Measurements from ENCODE around the gene MORC3.
A peak's percentile ranks its signal among the peaks of the same experiment; 100 is the strongest.
"Not testable (repeated sequence)": the region's sequence is repeated elsewhere in the genome, so short reads cannot be mapped to it uniquely, and the experiment has no call there.

MORC3 gene

GRCh38 chr21:36325373-36326010 lies 5.5 kb downstream of the MORC3 start:
- no peak for DNase-seq (ENCODE audit: low spot score)

GRCh38 chr21:36330904-36331303 lies 10.9 kb downstream of the MORC3 start:
- peak; percentile 53 for DNase-seq (ENCODE audit: low spot score)

- no peak for DNase-seq (ENCODE audit: low spot score)
Observed at GRCh38 chr21:36337099-36337509, 17.1 kb downstream of the MORC3 start.

DNA sequence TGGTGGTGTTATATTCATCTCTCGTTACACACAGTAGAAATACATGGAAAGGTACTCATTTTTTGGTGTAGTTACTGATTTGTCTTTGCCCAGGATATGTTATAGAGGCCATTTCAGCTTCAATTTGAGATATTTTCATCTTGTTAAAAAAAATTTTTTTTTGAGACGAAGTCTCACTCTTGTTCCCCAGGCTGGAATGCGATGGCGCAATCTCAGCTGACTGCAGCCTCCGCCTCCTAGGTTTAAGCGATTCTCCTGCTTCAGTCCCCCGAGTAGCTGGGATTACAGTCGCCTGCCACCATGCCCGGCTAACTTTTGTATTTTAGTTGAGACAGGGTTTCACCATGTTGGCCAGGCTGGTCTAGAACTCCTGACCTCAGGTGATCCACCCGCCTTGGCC lies 19.0 kb downstream of the MORC3 start:
- DNase-seq (ENCODE audit: low spot score) = no peak

DNA sequence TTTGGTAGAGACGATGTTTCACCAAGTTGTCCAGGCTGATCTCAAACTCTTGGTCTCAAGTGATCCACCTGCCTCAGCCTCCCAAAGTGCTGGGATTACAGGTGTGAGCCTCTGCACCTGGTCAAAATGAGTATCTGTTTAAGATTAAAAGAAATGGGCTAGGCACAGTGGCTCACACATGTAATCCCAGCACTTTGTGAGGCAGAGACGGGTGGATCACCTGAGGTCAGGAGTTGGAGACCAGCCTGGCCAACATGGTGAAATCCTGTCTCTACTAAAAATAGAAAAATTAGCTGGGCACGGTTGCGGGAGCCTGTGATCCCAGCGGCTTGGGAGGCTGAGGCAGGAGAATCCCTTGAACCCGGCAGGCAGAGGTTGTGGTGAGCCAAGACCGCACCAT lies 22.6 kb downstream of the MORC3 start:
- DNase-seq (ENCODE audit: low spot score) = not testable (repeated sequence)

GRCh38 chr21:36344931-36345330 lies 24.9 kb downstream of the MORC3 start:
- DNase-seq (ENCODE audit: low spot score) = no peak

GRCh38 chr21:36347278-36347961 lies 27.4 kb downstream of the MORC3 start:
- DNase-seq (ENCODE audit: low spot score) = no peak

- no peak for DNase-seq (ENCODE audit: low spot score)
Observed at GRCh38 chr21:36347962-36348328, 27.9 kb downstream of the MORC3 start.

DNA sequence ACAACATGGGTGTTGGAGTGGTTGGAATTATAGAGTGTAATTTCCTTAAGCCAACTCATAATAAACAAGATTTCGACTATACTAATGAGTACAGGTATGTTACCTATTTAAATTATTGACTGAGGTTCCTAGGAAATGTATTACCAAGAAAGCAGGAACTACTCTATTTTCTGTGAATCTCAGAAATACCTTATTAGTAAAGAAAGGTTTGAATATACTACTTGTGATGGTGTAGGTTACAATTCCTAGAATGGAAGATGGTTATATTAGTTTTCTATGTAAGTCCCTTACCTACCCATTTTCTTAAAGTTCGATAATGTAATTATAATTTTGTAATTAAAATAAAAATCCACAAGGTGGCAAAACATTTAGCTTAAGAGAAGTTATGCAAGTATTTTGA lies 29.3 kb downstream of the MORC3 start:
- DNase-seq (ENCODE audit: low spot score) = no peak

DNA sequence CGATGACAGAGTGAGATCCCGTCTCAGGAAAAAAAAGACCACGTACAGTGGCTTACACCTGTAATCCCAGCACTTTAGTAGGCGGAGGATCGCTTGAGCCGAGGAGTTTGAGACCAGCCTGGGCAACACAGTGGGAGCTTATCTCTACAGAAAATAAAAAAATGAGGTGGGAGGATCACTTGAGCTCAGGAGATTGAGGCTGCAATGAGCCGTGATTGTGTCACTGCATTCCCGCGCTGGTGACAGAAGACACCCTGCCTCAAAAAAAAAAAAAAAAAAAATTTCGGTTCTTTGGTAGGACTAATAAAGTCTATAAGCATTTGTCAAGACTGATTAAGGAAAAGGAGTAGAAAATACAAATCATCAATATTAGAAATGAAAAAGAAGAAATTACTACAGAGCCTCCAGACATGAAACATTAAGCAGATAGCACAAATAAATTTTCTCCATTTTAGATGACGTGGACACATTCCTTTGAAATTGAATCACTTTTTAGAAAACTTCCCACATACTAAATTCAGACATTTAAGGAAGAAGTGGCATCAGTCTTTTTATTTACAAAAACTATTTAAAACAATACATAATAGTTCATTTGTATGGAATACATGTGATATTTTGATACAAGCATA lies 30.4 kb downstream of the MORC3 start:
- DNase-seq (ENCODE audit: low spot score) = no peak

- DNase-seq (ENCODE audit: low spot score) = no peak
Observed at GRCh38 chr21:36354918-36355680, 35.1 kb downstream of the MORC3 start.

DNA sequence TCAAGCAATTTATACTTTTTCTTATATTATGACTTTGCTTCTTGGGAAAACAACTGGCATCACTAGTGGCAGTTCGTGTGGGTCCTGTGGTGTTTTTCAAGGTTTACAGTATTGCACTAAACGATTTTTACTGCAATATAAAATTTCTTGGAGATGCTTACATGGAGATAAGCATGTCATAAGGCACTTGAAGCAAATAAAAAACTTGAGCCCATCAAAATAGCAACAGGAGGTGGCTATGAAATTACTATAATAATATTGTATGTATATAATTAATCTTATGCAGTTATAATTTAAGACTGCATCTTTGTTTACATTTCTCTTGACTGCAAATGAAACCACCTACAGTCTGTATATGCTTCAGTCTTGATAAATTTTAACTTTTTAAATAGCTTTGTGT lies 35.9 kb downstream of the MORC3 start:
- no peak for DNase-seq (ENCODE audit: low spot score)

- DNase-seq (ENCODE audit: low spot score) = no peak
Observed at GRCh38 chr21:36359185-36359584, 39.2 kb downstream of the MORC3 start.

DNA sequence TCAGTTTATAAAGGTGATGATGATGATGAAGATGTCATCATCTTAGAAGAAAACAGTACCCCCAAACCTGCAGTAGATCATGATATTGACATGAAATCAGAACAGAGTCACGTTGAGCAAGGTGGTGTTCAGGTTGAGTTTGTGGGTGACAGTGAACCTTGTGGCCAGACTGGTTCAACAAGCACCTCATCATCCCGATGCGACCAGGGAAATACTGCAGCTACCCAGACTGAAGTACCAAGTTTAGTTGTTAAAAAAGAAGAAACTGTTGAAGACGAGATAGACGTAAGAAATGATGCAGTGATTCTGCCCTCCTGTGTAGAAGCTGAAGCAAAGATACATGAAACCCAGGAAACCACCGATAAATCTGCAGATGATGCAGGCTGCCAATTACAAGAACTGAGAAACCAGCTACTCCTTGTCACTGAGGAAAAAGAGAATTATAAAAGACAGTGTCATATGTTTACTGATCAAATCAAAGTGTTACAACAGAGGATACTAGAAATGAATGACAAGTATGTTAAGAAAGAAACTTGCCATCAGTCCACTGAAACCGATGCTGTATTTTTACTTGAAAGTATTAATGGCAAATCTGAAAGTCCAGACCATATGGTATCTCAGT lies 49.2 kb downstream of the MORC3 start:
- DNase-seq (ENCODE audit: low spot score) = no peak

DNA sequence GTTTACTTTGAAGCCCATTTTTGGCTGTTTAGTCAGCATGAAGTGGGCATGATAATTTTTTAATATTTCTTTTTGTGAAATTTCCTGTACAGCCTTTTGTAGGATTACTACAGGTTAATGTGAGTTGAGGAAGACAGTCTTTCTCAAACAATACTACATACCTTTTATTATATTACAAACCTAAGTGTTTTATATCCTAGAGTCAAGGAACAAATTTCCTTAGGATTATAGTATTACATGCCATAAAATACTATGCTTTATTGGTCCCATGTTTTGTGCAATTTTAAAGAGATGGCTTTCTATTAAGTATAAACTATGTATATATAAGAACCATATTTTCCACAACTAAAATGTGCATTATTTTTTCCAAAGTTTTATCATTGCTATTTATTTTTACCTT lies 56.0 kb downstream of the MORC3 start:
- DNase-seq (ENCODE audit: low spot score) = no peak

DNA sequence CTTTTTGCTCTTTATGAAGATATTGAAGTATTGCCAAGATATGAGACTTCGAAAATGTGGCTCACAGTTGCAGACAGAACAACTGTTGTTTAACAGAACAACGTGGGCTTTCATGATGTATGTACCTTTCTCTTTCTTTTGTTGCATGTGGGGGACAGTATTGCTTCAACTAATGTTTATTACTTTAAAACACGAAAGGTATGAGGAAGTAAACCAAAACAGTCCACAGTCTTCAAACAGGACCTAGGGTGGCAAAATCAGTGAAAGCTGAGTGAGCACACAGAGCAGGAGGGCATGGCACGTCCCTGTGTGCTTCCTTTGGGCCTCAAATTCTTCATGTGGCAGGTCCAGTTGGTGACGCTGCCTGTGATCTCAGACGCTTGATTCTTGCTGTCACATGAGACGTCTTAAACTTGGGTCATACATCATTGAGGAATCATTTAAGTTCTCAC lies 57.4 kb downstream of the MORC3 start:
- no peak for DNase-seq (ENCODE audit: low spot score)

- DNase-seq (ENCODE audit: low spot score) = no peak
Observed at GRCh38 chr21:36379251-36379650, 59.3 kb downstream of the MORC3 start.

DNA sequence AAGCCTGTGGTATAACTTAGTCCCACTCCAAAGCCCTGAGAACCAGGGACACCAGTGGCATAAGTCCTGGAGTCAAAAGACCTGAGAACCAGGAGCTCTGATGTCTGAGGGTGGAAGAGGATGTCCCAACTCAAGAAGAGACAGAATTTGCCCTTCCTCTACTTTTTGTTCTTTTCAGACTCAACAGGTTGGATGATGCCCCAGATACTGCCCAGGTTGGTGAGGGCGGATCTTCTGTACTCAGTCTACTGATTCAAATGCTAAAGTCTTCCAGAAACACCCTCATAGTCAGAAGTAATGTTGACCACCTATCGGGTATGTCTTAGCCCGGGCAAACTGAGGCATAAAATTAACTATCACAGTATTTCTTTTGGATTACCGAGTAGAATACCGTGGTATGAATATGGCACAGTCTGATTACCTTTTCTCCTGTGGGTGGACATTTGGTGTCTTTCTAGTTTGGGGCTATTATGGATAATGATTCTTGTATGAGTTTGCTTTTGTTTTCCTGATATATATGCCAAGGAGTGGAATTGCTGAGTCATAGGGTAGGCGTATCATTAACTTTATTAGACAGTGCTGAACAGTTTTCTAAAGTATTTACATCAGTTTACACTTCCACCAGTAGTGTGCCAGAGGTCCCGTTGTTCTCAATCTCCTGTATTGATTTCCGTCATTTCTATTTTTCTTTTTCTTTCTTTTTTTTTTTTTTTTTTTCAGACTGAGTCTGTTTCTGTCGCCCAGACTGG lies 62.0 kb downstream of the MORC3 start:
- DNase-seq (ENCODE audit: low spot score) = no peak

- DNase-seq (ENCODE audit: low spot score) = not testable (repeated sequence)
Observed at GRCh38 chr21:36382722-36383121, 62.7 kb downstream of the MORC3 start.

GRCh38 chr21:36384885-36385232 lies 64.9 kb downstream of the MORC3 start:
- DNase-seq (ENCODE audit: low spot score) = no peak

DNA sequence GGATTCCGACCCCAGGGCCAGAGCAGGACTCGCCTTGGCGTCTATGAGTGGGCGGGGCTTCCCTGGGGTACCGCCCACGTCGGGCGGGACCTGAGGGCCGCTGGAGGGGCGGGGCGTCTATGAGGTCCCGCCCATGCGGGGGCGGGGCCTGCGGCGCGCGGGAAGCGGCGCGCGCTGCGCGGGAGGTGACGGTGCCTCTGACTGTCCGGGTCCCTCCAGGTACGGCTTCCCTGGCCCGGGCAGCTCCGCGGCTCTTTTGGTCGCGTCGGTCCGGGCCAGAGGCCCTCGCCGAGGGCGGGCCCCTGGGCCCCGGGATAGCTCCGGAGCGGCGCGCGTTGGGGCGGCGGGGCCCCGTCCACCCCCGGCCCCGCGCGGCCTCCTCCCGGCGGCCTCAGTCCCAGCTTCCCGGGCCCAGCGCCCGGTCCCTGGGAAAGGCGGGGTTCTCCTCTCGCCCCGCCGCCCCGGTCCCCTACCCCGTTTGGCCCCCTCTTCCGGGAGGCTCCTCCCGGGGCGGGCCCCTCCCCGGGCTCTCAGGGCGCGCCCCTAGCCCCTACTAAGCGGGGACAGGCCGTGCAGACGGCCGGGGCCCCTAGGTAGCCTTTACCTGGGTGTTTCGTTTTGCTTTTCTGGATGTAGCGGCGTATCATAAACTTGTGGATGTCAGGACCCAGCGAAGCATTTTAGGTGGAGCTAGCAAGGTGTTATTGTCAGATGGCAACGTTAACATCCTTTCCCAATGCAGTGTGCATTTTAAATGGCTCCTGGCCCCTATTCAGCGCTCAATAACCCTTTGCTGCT lies 65.4 kb downstream of the MORC3 start, which contains the start of gene CHAF1B:
Gene CHAF1B, plus strand, starts transcription at position 160 of the 798 bp plus-strand sequence. CDS start 745 bp downstream, outside the sequence.
- DNase-seq (ENCODE audit: low spot score) = peak; percentile 72

Measured in CD4-positive, alpha-beta T cell treated with Interleukin-15 for 4 hours (primary cell).